ENCODE data around the gene DOCK10. TPM values are rescaled to one million over a fixed set of nuclear protein-coding genes. Genes with fewer than 3 reads are reported as not detected.

DOCK10 gene
- total and polyA plus RNA-seq, 9 of the 15 experiments (the other 6 are each of a cell fraction or from before 2014, with no cell fraction given): 0.01 to 0.87 (median 0.18) TPM

DNA sequence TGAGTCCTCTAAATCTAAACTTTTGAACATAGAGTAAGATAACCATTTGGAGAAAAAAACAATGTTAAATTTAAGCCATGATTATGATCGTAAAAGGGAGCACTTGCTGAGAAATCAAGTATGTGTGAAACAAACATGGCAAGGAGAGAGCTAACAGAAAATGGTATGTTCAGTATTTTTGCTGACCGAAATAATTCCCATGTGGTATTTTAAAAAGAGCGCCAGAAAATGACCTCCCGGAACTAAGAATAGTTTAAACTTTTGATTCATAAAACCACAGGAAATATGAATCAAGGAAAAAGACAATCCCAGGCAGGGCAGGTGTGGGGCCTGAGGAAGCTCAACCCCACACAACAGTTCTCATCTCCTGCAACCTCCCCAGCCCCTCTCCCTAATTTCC, 74.2 kb downstream of the DOCK10 start (continued):
- TF ChIP-seq, protein P1, sequence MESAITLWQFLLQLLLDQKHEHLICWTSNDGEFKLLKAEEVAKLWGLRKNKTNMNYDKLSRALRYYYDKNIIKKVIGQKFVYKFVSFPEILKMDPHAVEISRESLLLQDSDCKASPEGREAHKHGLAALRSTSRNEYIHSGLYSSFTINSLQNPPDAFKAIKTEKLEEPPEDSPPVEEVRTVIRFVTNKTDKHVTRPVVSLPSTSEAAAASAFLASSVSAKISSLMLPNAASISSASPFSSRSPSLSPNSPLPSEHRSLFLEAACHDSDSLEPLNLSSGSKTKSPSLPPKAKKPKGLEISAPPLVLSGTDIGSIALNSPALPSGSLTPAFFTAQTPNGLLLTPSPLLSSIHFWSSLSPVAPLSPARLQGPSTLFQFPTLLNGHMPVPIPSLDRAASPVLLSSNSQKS (CRISPR knock-in tag; IDR thresholded peaks at IDR 0.05): no peak
- TF ChIP-seq NR4A1 (CRISPR knock-in tag; IDR thresholded peaks at IDR 0.05) (no peak), NR4A1 (tag; IDR thresholded peaks at IDR 0.05) (no peak), ZNF140 (CRISPR knock-in tag; IDR thresholded peaks at IDR 0.05) (no peak), SP1 (CRISPR knock-in tag; IDR thresholded peaks at IDR 0.05) (no peak), SETDB1 (IDR thresholded peaks at IDR 0.05; ENCODE audit: low read length) (no peak), KDM2B (CRISPR knock-in tag; IDR thresholded peaks at IDR 0.05) (no peak)
- TF ChIP-seq, protein P2, sequence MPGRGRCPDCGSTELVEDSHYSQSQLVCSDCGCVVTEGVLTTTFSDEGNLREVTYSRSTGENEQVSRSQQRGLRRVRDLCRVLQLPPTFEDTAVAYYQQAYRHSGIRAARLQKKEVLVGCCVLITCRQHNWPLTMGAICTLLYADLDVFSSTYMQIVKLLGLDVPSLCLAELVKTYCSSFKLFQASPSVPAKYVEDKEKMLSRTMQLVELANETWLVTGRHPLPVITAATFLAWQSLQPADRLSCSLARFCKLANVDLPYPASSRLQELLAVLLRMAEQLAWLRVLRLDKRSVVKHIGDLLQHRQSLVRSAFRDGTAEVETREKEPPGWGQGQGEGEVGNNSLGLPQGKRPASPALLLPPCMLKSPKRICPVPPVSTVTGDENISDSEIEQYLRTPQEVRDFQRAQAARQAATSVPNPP (IDR thresholded peaks at IDR 0.05; ENCODE audit: borderline replicate concordance, insufficient read depth, insufficient read length): no peak

GRCh38 chr2:224966613-224967012, 75.7 kb downstream of the DOCK10 start:
- Histone ChIP-seq H3K4me2 (ENCODE audit: insufficient read depth, low read length) (no peak overlapping the region), H3K9me3 (replicated peaks; ENCODE audit: control insufficient read depth, insufficient read depth, low read depth, low read length) (no peaks in the 10 kb centered on the region), H3K36me3 (ENCODE audit: control insufficient read depth, insufficient read depth, low read length) (no peaks in the 10 kb centered on the region), H3K4me3 (no peak overlapping the region), H4K20me1 (replicated peaks; ENCODE audit: control insufficient read depth, insufficient read depth, low read length) (no peaks in the 10 kb centered on the region), H3K9me1 (ENCODE audit: control insufficient read depth, insufficient read depth, low read length) (no peaks in the 10 kb centered on the region), H2AFZ (ENCODE audit: low read depth, low read length) (no peak overlapping the region), H3K9ac (ENCODE audit: insufficient read depth in 1 of 2, low read depth in 2 of 2, low read length in 2 of 2) (no peak overlapping the region), H3K4me1 (replicated peaks in 1 of 2; ENCODE audit: control insufficient read depth in 2 of 2, insufficient read depth in 2 of 2, low read length in 2 of 2) (no peaks in the 10 kb centered on the region), H3K27me3 (ENCODE audit: control insufficient read depth in 2 of 2, insufficient read depth in 2 of 2, low read length in 2 of 2) (no peaks in the 10 kb centered on the region), H3K27ac (ENCODE audit: extremely low read depth, low read depth, low read length) (no peak overlapping the region), H3K79me2 (ENCODE audit: control insufficient read depth, insufficient read depth, low read length) (no peaks in the 10 kb centered on the region)
- in situ Hi-C loops (cut with MboI): no loop called here
- no peak for TF ChIP-seq RAD51 (IDR thresholded peaks at IDR 0.05; ENCODE audit: borderline replicate concordance, low read depth)
- no peak for TF ChIP-seq CREB3 (tag; conservative IDR thresholded peaks at IDR 0.05; ENCODE audit: low read depth)
- TF ChIP-seq, protein P3, sequence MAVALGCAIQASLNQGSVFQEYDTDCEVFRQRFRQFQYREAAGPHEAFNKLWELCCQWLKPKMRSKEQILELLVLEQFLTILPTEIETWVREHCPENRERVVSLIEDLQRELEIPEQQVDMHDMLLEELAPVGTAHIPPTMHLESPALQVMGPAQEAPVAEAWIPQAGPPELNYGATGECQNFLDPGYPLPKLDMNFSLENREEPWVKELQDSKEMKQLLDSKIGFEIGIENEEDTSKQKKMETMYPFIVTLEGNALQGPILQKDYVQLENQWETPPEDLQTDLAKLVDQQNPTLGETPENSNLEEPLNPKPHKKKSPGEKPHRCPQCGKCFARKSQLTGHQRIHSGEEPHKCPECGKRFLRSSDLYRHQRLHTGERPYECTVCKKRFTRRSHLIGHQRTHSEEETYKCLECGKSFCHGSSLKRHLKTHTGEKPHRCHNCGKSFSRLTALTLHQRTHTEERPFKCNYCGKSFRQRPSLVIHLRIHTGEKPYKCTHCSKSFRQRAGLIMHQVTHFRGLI (CRISPR knock-in tag; IDR thresholded peaks at IDR 0.05): no peak
- TF ChIP-seq SOX6 (IDR thresholded peaks at IDR 0.05): no peak
- TF ChIP-seq NR1H2 (CRISPR knock-in tag; IDR thresholded peaks at IDR 0.05): no peak
- TF ChIP-seq U2AF1 (optimal IDR thresholded peaks at IDR 0.05; ENCODE audit: low read depth, low read length): no peak
- no peak for TF ChIP-seq ZNF282 (CRISPR knock-in tag; IDR thresholded peaks at IDR 0.05)
- TF ChIP-seq MIER1 (IDR thresholded peaks at IDR 0.05; ENCODE audit: low read depth): no peak
- intact Hi-C loops (cut with micrococcal nuclease): no loop called here
- 0% methylated on average over 2 of the region's 2 CpGs for WGBS (ENCODE audit: insufficient coverage, low coverage, missing lambda C conversion rate)
- FAIRE-seq: no peak
- ChIA-PET CTCF (ENCODE audit: low intra/inter-chr PET ratio) (no interaction called here), POLR2A (no interaction called here)
- no peak for DNase-seq (ENCODE audit: extremely low read depth in 1 of 4, low spot score in 3 of 4)
- ATAC-seq: no peak
- no TSS peak for BruUV-seq (replicated peaks)

Measured in K562 (cell line).